Endothelial cell of umbilical vein (primary cell): ENCODE measurements around the gene ZNF528. TPM values are rescaled to one million over a fixed set of nuclear protein-coding genes. Genes with fewer than 3 reads are reported as not detected.

Experiments used
- BruUV-seq: library from RNA; stranded (reverse); fragments of 400-500 nt; replicated peaks from 2 replicates; lab custom pipeline; 2021; lab: Mats Ljungman, UMichigan
- CTCF ChIA-PET: fragments of 300-600, 350-600 bp; sonication (Branson Sonifier 250); formaldehyde crosslinking; loops from one replicate; lab custom pipeline; 2021; ENCODE audit warnings: antibody characterized with exemption, inconsistent platforms; lab: Charles Lee
- POLR2A ChIA-PET: fragments of 300-600, 350-600 bp; sonication (Branson Sonifier 250); formaldehyde crosslinking; loops from one replicate; lab custom pipeline; 2021; ENCODE audit warnings: antibody characterized with exemption, inconsistent platforms; lab: Charles Lee
- DNase-seq: peaks from one replicate; pipeline ENCODE4 v3.0.0-alpha.2; 2011; ENCODE audit warnings: low read depth, low spot score
- FAIRE-seq: peaks from 2 replicates; lab custom pipeline; 2011; peaks lifted over from hg19 to GRCh38; lab: Jason Lieb, UNC
- H2AFZ ChIP-seq: 2 replicates; pipeline ENCODE4 v1.6.0; 2012; ENCODE audit warnings: low read depth, low read length, control low read depth, inconsistent platforms
- H3K27ac ChIP-seq: 2 replicates; pipeline ENCODE4 v1.5.1; 2011; ENCODE audit warnings: low read depth, mild to moderate bottlenecking, control low read depth, low read length, moderate library complexity; ENCODE audit not compliant: insufficient read depth
- H3K27me3 ChIP-seq, 2 experiments: 2 replicates each; pipeline versions ENCODE4 v1.6.0 to v1.6.1; 2011; ENCODE audit warnings: low read length in 2 of 2, mixed read lengths in 1 of 2; ENCODE audit not compliant: control insufficient read depth in 2 of 2, insufficient read depth in 2 of 2
- H3K36me3 ChIP-seq, 2 experiments: 2 replicates in 1 of 2; 3 replicates in 1 of 2; pipeline ENCODE4 v1.5.1; 2011; ENCODE audit warnings: low read length in 2 of 2, mild to moderate bottlenecking in 1 of 2, moderate library complexity in 1 of 2; ENCODE audit not compliant: control insufficient read depth in 2 of 2, insufficient read depth in 2 of 2; ENCODE audit errors: extremely low read depth in 1 of 2
- H3K4me1 ChIP-seq: 3 replicates; pipeline ENCODE4 v1.5.1; 2011; ENCODE audit warnings: mild to moderate bottlenecking, low read length; ENCODE audit not compliant: control insufficient read depth, insufficient read depth; ENCODE audit errors: extremely low read depth
- H3K4me2 ChIP-seq: 2 replicates; pipeline ENCODE4 v1.6.1; 2011; ENCODE audit warnings: low read length, control low read depth, mixed read lengths; ENCODE audit not compliant: insufficient read depth
- H3K4me3 ChIP-seq, 3 experiments: fragments of 200-600 bp in 1 of 3; sonication (generic), shearing (Covaris generic) in 1 of 3; replicated peaks in 1 of 3; 2 replicates each; pipeline ENCODE4 v1.5.1; 2011 to 2016; ENCODE audit warnings: control low read depth in 3 of 3, low read length in 3 of 3, mild to moderate bottlenecking in 2 of 3, inconsistent platforms in 1 of 3, low read depth in 1 of 3, moderate library complexity in 1 of 3; ENCODE audit not compliant: insufficient read depth in 1 of 3
- H3K79me2 ChIP-seq: 2 replicates; pipeline ENCODE4 v1.6.0; 2012; ENCODE audit warnings: low read length, inconsistent platforms; ENCODE audit not compliant: control insufficient read depth, insufficient read depth
- H3K9ac ChIP-seq: replicated peaks from 2 replicates; pipeline ENCODE3; 2011; ENCODE audit warnings: low read length, control low read depth; ENCODE audit not compliant: insufficient read depth; ENCODE audit errors: extremely low read depth
- H3K9me1 ChIP-seq: replicated peaks from 3 replicates; pipeline ENCODE4 v1.6.0; 2011; ENCODE audit warnings: mild to moderate bottlenecking, low read length; ENCODE audit not compliant: control insufficient read depth, insufficient read depth; ENCODE audit errors: extremely low read depth
- H3K9me3 ChIP-seq: replicated peaks from 2 replicates; pipeline ENCODE4 v1.5.1; 2012; ENCODE audit warnings: low read length, inconsistent platforms; ENCODE audit not compliant: control insufficient read depth, insufficient read depth
- H4K20me1 ChIP-seq: replicated peaks from 2 replicates; pipeline ENCODE3; 2011; ENCODE audit warnings: mild to moderate bottlenecking, low read length; ENCODE audit not compliant: control insufficient read depth, insufficient read depth; ENCODE audit errors: extremely low read depth
- EZH2 ChIP-seq: IDR thresholded peaks from 2 replicates; pipeline ENCODE4 v1.6.1; 2012; ENCODE audit warnings: borderline replicate concordance, low read depth, mild to moderate bottlenecking, moderate library complexity, low read length, inconsistent platforms; ENCODE audit not compliant: severe bottlenecking
- FOS ChIP-seq: IDR thresholded peaks from 2 replicates; pipeline ENCODE4 v1.6.1; 2011; ENCODE audit warnings: mild to moderate bottlenecking, low read length, moderate library complexity, borderline replicate concordance; ENCODE audit not compliant: insufficient read depth
- GATA2 ChIP-seq: IDR thresholded peaks from 2 replicates; pipeline ENCODE4 v1.7.0; 2011; ENCODE audit warnings: low read depth, mild to moderate bottlenecking, moderate library complexity, mixed read lengths, low read length; ENCODE audit not compliant: insufficient read length, insufficient read depth
- JUN ChIP-seq: IDR thresholded peaks from 2 replicates; pipeline ENCODE4 v1.6.1; 2011; ENCODE audit warnings: borderline replicate concordance, low read depth; ENCODE audit not compliant: insufficient read length, insufficient read depth
- MYC ChIP-seq: IDR thresholded peaks from one replicate; pipeline ENCODE4 v1.6.1; 2011; ENCODE audit warnings: mild to moderate bottlenecking, low read depth, low read length
- POLR2A ChIP-seq: IDR thresholded peaks from 2 replicates; pipeline ENCODE4 v1.6.1; 2012; ENCODE audit warnings: low read depth, mild to moderate bottlenecking, control low read depth, low read length
- POLR2AphosphoS5 ChIP-seq: IDR thresholded peaks from 2 replicates; pipeline ENCODE4 v1.6.1; 2012; ENCODE audit warnings: low read depth, mild to moderate bottlenecking, control low read depth, low read length, moderate library complexity; ENCODE audit not compliant: insufficient read depth
- dilution Hi-C: fragments of 300-500 bp; cut with MboI; formaldehyde crosslinking; loops from one replicate; pipeline ENCODE4 v1.15.0; 2019; ENCODE audit warnings: low sequenced_read_pairs; ENCODE audit not compliant: extremely low pct_ligation_motif_present
- intact Hi-C: fragments of 100-400 bp; cut with micrococcal nuclease; formaldehyde crosslinking; loops from one replicate; pipeline ENCODE4 v1.10.0; 2022
- polyA plus RNA-seq, 4 experiments: library from polyadenylated mRNA; depleted of rRNA in 3 of 4; stranded (reverse) in 3 of 4; unstranded in 1 of 4; fragments of >200 nt; gene quantifications; 2 replicates each; pipeline versions ENCODE4 v1.2.1 to v1.2.3, GENCODE V29; 2011 to 2012; ENCODE audit warnings: missing spikeins in 1 of 4
- total RNA-seq: library from RNA; stranded (reverse); gene quantifications from 2 replicates; pipeline ENCODE4 v1.2.3, GENCODE V29; 2021
- TF ChIP-seq, protein P1 (sequence below), 2 donors: IDR thresholded peaks; 1 replicate in 1 of 2; 2 replicates in 1 of 2; pipeline ENCODE4 v1.5.1; 2011; ENCODE audit warnings: low read length in 2 of 2, mild to moderate bottlenecking in 2 of 2, moderate library complexity in 2 of 2, control low read depth in 1 of 2, inconsistent platforms in 1 of 2, low read depth in 1 of 2; ENCODE audit not compliant: insufficient read depth in 1 of 2; ENCODE audit errors: extremely low read depth in 1 of 2
- TF ChIP-seq, protein P2 (sequence below): IDR thresholded peaks from 2 replicates; pipeline ENCODE4 v1.6.1; 2011; ENCODE audit not compliant: insufficient read depth, insufficient read length

The ZNF528 gene
- total and polyA plus RNA-seq, 2 donors (not counting 3 experiments of a cell fraction or from before 2014, with no cell fraction given): 6.2 to 16.1 TPM

DNA sequence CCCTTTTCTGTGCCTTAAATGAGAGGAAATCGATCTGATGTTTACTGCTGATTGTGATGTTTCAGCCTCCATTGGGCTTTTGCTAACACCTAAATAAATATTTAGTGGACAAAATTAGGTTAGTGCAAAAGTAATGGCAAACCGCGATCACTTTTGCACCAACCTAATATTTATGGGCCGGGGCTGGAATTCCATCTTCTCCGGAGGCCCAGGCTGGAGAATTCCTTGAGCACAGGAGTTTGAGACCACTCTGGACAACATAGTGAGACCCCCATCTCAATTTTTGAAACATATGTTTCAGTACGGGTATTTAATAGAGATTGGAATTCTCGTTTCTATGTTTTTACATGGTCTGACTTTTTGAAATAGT is 27.3 kb upstream of the ZNF528 start:
- DNase-seq: no peak
- FAIRE-seq: no peak
- intact Hi-C loops: no loop called here
- H3K27ac ChIP-seq: peak overlapping the region; percentile 97
- POLR2A ChIA-PET: interaction anchor here (1.1 kb wide), 1 partner anchor 157 kb away, joined by 4 read pairs; no protein-coding TSS in a partner anchor
- peak overlapping the region; percentile 61 to 80 (median 75) for H3K4me3 ChIP-seq
- H3K4me2 ChIP-seq: peak overlapping the region; percentile 81
- BruUV-seq: no TSS peak
- no peaks in the 10 kb centered on the region for H3K9me1 ChIP-seq
- H3K79me2 ChIP-seq: no peaks in the 10 kb centered on the region
- dilution Hi-C loops: no loop called here
- CTCF ChIA-PET: interaction anchor here (0.7 to 1.0 kb wide), 2 partner anchors 28 to 197 kb away, joined by 3 read pairs; partner anchors contain the start of gene ZNF528
- peak overlapping the region; percentile 98 for H3K9ac ChIP-seq
- H4K20me1 ChIP-seq: no peaks in the 10 kb centered on the region
- no peaks in the 10 kb centered on the region for H3K27me3 ChIP-seq
- peak overlapping the region; percentile 66 for H2AFZ ChIP-seq
- H3K9me3 ChIP-seq: no peaks in the 10 kb centered on the region
- peaks cover 8% of the 10 kb centered on the region for H3K4me1 ChIP-seq
- peaks cover 3 to 7% of the 10 kb centered on the region in 2 experiments for H3K36me3 ChIP-seq
- TF ChIP-seq FOS (no peak), POLR2AphosphoS5 (no peak), MYC (no peak), EZH2 (no peak), GATA2 (no peak), POLR2A (no peak), JUN (no peak)
- TF ChIP-seq, protein P1, sequence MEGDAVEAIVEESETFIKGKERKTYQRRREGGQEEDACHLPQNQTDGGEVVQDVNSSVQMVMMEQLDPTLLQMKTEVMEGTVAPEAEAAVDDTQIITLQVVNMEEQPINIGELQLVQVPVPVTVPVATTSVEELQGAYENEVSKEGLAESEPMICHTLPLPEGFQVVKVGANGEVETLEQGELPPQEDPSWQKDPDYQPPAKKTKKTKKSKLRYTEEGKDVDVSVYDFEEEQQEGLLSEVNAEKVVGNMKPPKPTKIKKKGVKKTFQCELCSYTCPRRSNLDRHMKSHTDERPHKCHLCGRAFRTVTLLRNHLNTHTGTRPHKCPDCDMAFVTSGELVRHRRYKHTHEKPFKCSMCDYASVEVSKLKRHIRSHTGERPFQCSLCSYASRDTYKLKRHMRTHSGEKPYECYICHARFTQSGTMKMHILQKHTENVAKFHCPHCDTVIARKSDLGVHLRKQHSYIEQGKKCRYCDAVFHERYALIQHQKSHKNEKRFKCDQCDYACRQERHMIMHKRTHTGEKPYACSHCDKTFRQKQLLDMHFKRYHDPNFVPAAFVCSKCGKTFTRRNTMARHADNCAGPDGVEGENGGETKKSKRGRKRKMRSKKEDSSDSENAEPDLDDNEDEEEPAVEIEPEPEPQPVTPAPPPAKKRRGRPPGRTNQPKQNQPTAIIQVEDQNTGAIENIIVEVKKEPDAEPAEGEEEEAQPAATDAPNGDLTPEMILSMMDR (IDR thresholded peaks at IDR 0.05; ENCODE audit: extremely low read depth in 1 of 2, insufficient read depth in 1 of 2, low read depth in 1 of 2, low read length in 2 of 2): no peak
- TF ChIP-seq, protein P2, sequence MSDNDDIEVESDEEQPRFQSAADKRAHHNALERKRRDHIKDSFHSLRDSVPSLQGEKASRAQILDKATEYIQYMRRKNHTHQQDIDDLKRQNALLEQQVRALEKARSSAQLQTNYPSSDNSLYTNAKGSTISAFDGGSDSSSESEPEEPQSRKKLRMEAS: no peak
